K562 (cell line): ENCODE data around the gene ENG. TPM values are rescaled to one million over a fixed set of nuclear protein-coding genes. Genes with fewer than 3 reads are reported as not detected.
A peak's percentile ranks its signal among the peaks of the same experiment; 100 is the strongest.

Experiments used
- CC2D1A ChIP-seq: fragments of 450-650 bp; IDR thresholded peaks from 2 replicates; pipeline ENCODE4 v1.6.1; 2017; ENCODE audit warnings: mild to moderate bottlenecking
- CREM ChIP-seq: IDR thresholded peaks from 2 replicates; pipeline ENCODE4 v1.6.1; 2014; ENCODE audit warnings: antibody characterized with exemption, low read depth
- FOXJ2 ChIP-seq: fragments of 200-800 bp; sonication (Bioruptor generic); IDR thresholded peaks from 2 replicates; pipeline ENCODE4 v1.6.1; 2016; ENCODE audit warnings: missing genetic modification characterization, missing compliant biosample characterization
- HDAC6 ChIP-seq: IDR thresholded peaks from 2 replicates; pipeline ENCODE4 v1.6.1; 2012; ENCODE audit warnings: low read depth, mild to moderate bottlenecking, control low read depth, inconsistent platforms, low read length, moderate library complexity
- MAFF ChIP-seq: IDR thresholded peaks from 2 replicates; pipeline ENCODE4 v1.6.1; 2012; ENCODE audit warnings: low read length, improper control_type of control experiment
- NFATC3 ChIP-seq: fragments of 450-650 bp; IDR thresholded peaks from 2 replicates; pipeline ENCODE4 v1.6.1; 2017; ENCODE audit warnings: mild to moderate bottlenecking
- NFE2 ChIP-seq: IDR thresholded peaks from 2 replicates; pipeline ENCODE4 v1.6.1; 2014; ENCODE audit warnings: antibody characterized with exemption, low read depth
- POLR2G ChIP-seq: fragments of 200-400 bp; formaldehyde crosslinking; IDR thresholded peaks from 2 replicates; pipeline ENCODE4 v1.6.1; 2017; ENCODE audit warnings: low read depth, mild to moderate bottlenecking, antibody characterized with exemption, low read length, moderate library complexity
- PYGO2 ChIP-seq: fragments of 450-650 bp; IDR thresholded peaks from 2 replicates; pipeline ENCODE4 v1.6.1; 2016; ENCODE audit warnings: mild to moderate bottlenecking, missing genetic modification characterization, moderate library complexity, missing compliant biosample characterization
- SRSF7 ChIP-seq: fragments of 200-400 bp; formaldehyde crosslinking; optimal IDR thresholded peaks from 2 replicates; pipeline ENCODE3; 2017; ENCODE audit warnings: mild to moderate bottlenecking, low read depth, low read length
- TCF7L2 ChIP-seq: fragments of 150-350 bp; IDR thresholded peaks from 2 replicates; pipeline ENCODE4 v1.6.1; 2016; ENCODE audit warnings: low read depth, mild to moderate bottlenecking, low read length, moderate library complexity
- YBX1 ChIP-seq: fragments of 450-650 bp; IDR thresholded peaks from 2 replicates; pipeline ENCODE4 v1.7.1; 2016; ENCODE audit warnings: mild to moderate bottlenecking
- ZNF436 ChIP-seq: fragments of 250-450, 450-650 bp; sonication (Bioruptor Pico); formaldehyde crosslinking; IDR thresholded peaks from 2 replicates; pipeline ENCODE4 v1.7.0; 2020; ENCODE audit warnings: mild to moderate bottlenecking
- ZNF583 ChIP-seq: fragments of 250-450 bp; sonication (Bioruptor Pico); IDR thresholded peaks from 2 replicates; pipeline ENCODE4 v1.4.0; 2020
- polyA plus RNA-seq, 8 experiments: library from polyadenylated mRNA; depleted of rRNA in 4 of 8; stranded (reverse) in 5 of 8; unstranded in 3 of 8; fragments of >200 nt; fragmentation: Nextera tagmentation in 2 of 8; fragmentation: Illumina TruSeq in 1 of 8; extraction: Ambion mirVana in 2 of 8; extraction: Trizol in 1 of 8; gene quantifications; 2 replicates each; pipeline versions ENCODE4 v1.2.1 to v1.2.3, GENCODE V29; 2011 to 2014; ENCODE audit warnings: inconsistent platforms in 1 of 8, missing spikeins in 1 of 8
- total RNA-seq, 7 experiments: library from RNA; depleted of rRNA in 6 of 7; stranded (reverse); fragments of >200 nt in 6 of 7; fragmentation: Illumina TruSeq in 2 of 7; extraction: Trizol in 2 of 7; gene quantifications; 2 replicates each; pipeline versions ENCODE4 v1.2.1 to v1.2.3, GENCODE V29; 2011 to 2021; ENCODE audit warnings: low replicate concordance in 1 of 7
- TF ChIP-seq, protein P1 (sequence below): sonication (generic); formaldehyde crosslinking; IDR thresholded peaks from 2 replicates; pipeline ENCODE4 v1.8.0; 2022; ENCODE audit warnings: missing genetic modification reagents, mild to moderate bottlenecking, moderate library complexity, borderline replicate concordance
- TF ChIP-seq, protein P2 (sequence below), 2 experiments: fragments of 450-650 bp in 1 of 2; sonication (generic) in 1 of 2; formaldehyde crosslinking; conservative IDR thresholded peaks; 2 replicates each; pipeline versions ENCODE4 v1.4.0 to v1.8.1; 2020 to 2022; ENCODE audit warnings: mild to moderate bottlenecking in 1 of 2, missing genetic modification reagents in 1 of 2
- TF ChIP-seq, protein P3 (sequence below): fragments of 250-450 bp; sonication (Bioruptor Pico); IDR thresholded peaks from 2 replicates; pipeline ENCODE4 v1.4.0; 2020; ENCODE audit warnings: borderline replicate concordance
- TF ChIP-seq, protein P4 (sequence below): fragments of 250-450 bp; sonication (Bioruptor Pico); IDR thresholded peaks from 2 replicates; pipeline ENCODE4 v1.5.1; 2021; ENCODE audit warnings: mild to moderate bottlenecking
- TF ChIP-seq, protein P5 (sequence below): fragments of 450-650 bp; IDR thresholded peaks from 2 replicates; pipeline ENCODE4 v1.6.1; 2018; ENCODE audit warnings: mild to moderate bottlenecking, low read depth; ENCODE audit not compliant: partially characterized antibody
- TF ChIP-seq, protein P6 (sequence below), 2 experiments: fragments of 450-650 bp; conservative IDR thresholded peaks; 2 replicates each; pipeline ENCODE4 v1.6.1; 2017; ENCODE audit warnings: mild to moderate bottlenecking in 2 of 2, moderate library complexity in 2 of 2

Gene ENG
- total and polyA plus RNA-seq, 9 of the 15 experiments (the other 6 are each of a cell fraction or from before 2014, with no cell fraction given), result 0.04 to 0.40 (median 0.14) TPM; not detected in 1

DNA sequence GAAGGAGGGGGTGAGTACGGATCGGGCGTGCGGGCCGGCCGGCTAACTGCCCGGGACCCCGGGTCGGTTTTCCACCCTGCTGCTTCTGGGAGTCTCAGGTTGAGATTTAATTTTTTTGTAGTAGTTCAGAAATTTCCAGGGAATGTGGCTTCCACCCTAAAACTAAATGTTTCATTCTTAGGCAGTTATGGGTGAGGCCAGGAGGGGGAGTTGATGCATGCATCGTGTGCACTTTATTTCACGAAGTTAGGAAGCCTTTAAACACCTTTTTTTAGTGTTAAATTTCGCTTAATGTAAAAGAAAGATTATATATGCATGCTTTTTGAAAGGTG lies 67.7 kb downstream of the ENG start (continued):
- TF ChIP-seq PYGO2 (tag), result no peak
- no peak for TF ChIP-seq CREM
- TF ChIP-seq, protein P1, sequence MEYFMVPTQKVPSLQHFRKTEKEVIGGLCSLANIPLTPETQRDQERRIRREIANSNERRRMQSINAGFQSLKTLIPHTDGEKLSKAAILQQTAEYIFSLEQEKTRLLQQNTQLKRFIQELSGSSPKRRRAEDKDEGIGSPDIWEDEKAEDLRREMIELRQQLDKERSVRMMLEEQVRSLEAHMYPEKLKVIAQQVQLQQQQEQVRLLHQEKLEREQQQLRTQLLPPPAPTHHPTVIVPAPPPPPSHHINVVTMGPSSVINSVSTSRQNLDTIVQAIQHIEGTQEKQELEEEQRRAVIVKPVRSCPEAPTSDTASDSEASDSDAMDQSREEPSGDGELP, result no peak
- TF ChIP-seq YBX1, result no peak
- no peak for TF ChIP-seq SRSF7
- no peak for TF ChIP-seq NFE2
- no peak for TF ChIP-seq TCF7L2
- TF ChIP-seq, protein P2, sequence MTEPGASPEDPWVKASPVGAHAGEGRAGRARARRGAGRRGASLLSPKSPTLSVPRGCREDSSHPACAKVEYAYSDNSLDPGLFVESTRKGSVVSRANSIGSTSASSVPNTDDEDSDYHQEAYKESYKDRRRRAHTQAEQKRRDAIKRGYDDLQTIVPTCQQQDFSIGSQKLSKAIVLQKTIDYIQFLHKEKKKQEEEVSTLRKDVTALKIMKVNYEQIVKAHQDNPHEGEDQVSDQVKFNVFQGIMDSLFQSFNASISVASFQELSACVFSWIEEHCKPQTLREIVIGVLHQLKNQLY (CRISPR knock-in tag; conservative IDR thresholded peaks at IDR 0.05), result no peak
- peak; percentile 16 for TF ChIP-seq NFATC3
- TF ChIP-seq, protein P3, sequence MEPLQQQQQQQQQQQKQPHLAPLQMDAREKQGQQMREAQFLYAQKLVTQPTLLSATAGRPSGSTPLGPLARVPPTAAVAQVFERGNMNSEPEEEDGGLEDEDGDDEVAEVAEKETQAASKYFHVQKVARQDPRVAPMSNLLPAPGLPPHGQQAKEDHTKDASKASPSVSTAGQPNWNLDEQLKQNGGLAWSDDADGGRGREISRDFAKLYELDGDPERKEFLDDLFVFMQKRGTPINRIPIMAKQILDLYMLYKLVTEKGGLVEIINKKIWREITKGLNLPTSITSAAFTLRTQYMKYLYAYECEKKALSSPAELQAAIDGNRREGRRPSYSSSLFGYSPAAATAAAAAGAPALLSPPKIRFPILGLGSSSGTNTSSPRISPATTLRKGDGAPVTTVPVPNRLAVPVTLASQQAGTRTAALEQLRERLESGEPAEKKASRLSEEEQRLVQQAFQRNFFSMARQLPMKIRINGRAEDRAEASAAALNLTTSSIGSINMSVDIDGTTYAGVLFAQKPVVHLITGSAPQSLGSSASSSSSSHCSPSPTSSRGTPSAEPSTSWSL (CRISPR knock-in tag), result no peak
- TF ChIP-seq ZNF583, result no peak
- TF ChIP-seq POLR2G, result no peak
- peak; percentile 39; the same call in 1 of the 2 replicates for TF ChIP-seq CC2D1A
- no peak for TF ChIP-seq ZNF436 (CRISPR knock-in tag)
- TF ChIP-seq MAFF, result no peak
- TF ChIP-seq, protein P4, sequence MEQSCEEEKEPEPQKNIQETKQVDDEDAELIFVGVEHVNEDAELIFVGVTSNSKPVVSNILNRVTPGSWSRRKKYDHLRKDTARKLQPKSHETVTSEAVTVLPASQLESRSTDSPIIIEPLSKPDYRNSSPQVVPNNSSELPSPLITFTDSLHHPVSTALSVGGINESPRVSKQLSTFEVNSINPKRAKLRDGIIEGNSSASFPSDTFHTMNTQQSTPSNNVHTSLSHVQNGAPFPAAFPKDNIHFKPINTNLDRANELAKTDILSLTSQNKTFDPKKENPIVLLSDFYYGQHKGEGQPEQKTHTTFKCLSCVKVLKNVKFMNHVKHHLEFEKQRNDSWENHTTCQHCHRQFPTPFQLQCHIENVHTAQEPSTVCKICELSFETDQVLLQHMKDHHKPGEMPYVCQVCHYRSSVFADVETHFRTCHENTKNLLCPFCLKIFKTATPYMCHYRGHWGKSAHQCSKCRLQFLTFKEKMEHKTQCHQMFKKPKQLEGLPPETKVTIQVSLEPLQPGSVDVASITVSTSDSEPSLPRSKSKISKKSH (CRISPR knock-in tag), result no peak
- TF ChIP-seq, protein P5, sequence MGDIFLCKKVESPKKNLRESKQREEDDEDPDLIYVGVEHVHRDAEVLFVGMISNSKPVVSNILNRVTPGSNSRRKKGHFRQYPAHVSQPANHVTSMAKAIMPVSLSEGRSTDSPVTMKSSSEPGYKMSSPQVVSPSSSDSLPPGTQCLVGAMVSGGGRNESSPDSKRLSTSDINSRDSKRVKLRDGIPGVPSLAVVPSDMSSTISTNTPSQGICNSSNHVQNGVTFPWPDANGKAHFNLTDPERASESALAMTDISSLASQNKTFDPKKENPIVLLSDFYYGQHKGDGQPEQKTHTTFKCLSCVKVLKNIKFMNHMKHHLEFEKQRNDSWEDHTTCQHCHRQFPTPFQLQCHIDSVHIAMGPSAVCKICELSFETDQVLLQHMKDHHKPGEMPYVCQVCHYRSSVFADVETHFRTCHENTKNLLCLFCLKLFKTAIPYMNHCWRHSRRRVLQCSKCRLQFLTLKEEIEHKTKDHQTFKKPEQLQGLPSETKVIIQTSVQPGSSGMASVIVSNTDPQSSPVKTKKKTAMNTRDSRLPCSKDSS, result no peak
- no peak for TF ChIP-seq FOXJ2 (tag)
- TF ChIP-seq, protein P6, sequence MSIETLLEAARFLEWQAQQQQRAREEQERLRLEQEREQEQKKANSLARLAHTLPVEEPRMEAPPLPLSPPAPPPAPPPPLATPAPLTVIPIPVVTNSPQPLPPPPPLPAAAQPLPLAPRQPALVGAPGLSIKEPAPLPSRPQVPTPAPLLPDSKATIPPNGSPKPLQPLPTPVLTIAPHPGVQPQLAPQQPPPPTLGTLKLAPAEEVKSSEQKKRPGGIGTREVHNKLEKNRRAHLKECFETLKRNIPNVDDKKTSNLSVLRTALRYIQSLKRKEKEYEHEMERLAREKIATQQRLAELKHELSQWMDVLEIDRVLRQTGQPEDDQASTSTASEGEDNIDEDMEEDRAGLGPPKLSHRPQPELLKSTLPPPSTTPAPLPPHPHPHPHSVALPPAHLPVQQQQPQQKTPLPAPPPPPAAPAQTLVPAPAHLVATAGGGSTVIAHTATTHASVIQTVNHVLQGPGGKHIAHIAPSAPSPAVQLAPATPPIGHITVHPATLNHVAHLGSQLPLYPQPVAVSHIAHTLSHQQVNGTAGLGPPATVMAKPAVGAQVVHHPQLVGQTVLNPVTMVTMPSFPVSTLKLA (conservative IDR thresholded peaks at IDR 0.05), result 0 out of 4 replicates have a peak, but pooled peaks of 1 of the 2 experiments have one; percentile 12
- TF ChIP-seq HDAC6, result no peak
